SH-SY5Y (cell line): ENCODE data around the gene OTP.

Experiments
- GATA2 ChIP-seq: IDR thresholded peaks from 2 replicates; pipeline ENCODE4 v1.6.1; 2011; ENCODE audit warnings: mild to moderate bottlenecking, low read depth, low read length
- GATA3 ChIP-seq: IDR thresholded peaks from 2 replicates; pipeline ENCODE4 v1.6.1; 2011; ENCODE audit warnings: low read depth, mild to moderate bottlenecking, low read length, moderate library complexity

GRCh38 chr5:77637998-77638762, at the start of gene OTP:
- TF ChIP-seq GATA3, result no peak
- no peak for TF ChIP-seq GATA2
